Bronchial epithelial cell (primary cell): Measurements from ENCODE around the gene FBXL7. TPM values are rescaled to one million over a fixed set of nuclear protein-coding genes. Genes with fewer than 3 reads are reported as not detected.

Experiments used
- DNase-seq: peaks from one replicate; pipeline ENCODE4 v3.0.0-alpha.2; 2010; ENCODE audit warnings: low read depth
- FAIRE-seq: peaks from 2 replicates; lab custom pipeline; 2011; peaks lifted over from hg19 to GRCh38; lab: Jason Lieb, UNC
- H3K27me3 ChIP-seq: 2 replicates; pipeline ENCODE4 v1.5.1; 2011; ENCODE audit warnings: low read length; ENCODE audit not compliant: control insufficient read depth, insufficient read depth
- H3K36me3 ChIP-seq: 2 replicates; pipeline ENCODE4 v1.5.1; 2011; ENCODE audit warnings: low read length; ENCODE audit not compliant: control insufficient read depth, insufficient read depth
- H3K4me3 ChIP-seq: 2 replicates; pipeline ENCODE4 v1.5.1; 2011; ENCODE audit warnings: mild to moderate bottlenecking, low read depth, low read length, control low read depth
- total RNA-seq: library from RNA; depleted of rRNA; stranded (reverse); fragments of >200 nt; gene quantifications from 2 replicates; pipeline ENCODE4 v1.2.1, GENCODE V29; 2014
- TF ChIP-seq, protein P1 (sequence below): IDR thresholded peaks from 2 replicates; pipeline ENCODE4 v1.5.1; 2011; ENCODE audit warnings: mild to moderate bottlenecking, moderate library complexity, low read length, control low read depth, inconsistent platforms; ENCODE audit not compliant: insufficient read depth, severe bottlenecking

FBXL7 gene
- total RNA-seq, 1 donor from 2014 or later, result 0.26 TPM

DNA sequence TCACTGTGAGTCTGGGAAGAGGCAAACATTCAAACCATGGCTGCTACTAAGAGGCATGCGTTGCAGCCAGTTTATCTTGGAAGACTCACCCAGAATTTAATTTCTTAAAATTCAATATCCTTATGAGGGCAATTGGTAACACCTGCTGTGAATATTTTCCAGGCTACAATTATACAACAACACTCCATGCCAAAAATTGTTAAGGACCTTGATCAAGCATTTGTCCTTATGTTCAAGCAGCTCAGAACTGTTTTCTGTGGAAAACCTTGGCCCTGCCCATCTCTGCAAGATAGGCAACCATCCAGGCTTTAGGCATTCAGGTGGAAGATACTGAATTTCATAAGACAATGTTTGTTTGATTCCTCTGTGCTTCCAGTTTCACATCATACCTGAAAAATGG lies 327.8 kb downstream of the FBXL7 start:
- Histone ChIP-seq H3K36me3 (no peaks in the 10 kb centered on the region), H3K27me3 (no peaks in the 10 kb centered on the region), H3K4me3 (no peak overlapping the region)
- TF ChIP-seq, protein P1, sequence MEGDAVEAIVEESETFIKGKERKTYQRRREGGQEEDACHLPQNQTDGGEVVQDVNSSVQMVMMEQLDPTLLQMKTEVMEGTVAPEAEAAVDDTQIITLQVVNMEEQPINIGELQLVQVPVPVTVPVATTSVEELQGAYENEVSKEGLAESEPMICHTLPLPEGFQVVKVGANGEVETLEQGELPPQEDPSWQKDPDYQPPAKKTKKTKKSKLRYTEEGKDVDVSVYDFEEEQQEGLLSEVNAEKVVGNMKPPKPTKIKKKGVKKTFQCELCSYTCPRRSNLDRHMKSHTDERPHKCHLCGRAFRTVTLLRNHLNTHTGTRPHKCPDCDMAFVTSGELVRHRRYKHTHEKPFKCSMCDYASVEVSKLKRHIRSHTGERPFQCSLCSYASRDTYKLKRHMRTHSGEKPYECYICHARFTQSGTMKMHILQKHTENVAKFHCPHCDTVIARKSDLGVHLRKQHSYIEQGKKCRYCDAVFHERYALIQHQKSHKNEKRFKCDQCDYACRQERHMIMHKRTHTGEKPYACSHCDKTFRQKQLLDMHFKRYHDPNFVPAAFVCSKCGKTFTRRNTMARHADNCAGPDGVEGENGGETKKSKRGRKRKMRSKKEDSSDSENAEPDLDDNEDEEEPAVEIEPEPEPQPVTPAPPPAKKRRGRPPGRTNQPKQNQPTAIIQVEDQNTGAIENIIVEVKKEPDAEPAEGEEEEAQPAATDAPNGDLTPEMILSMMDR, result no peak
- DNase-seq (no peak), FAIRE-seq (no peak)

DNA sequence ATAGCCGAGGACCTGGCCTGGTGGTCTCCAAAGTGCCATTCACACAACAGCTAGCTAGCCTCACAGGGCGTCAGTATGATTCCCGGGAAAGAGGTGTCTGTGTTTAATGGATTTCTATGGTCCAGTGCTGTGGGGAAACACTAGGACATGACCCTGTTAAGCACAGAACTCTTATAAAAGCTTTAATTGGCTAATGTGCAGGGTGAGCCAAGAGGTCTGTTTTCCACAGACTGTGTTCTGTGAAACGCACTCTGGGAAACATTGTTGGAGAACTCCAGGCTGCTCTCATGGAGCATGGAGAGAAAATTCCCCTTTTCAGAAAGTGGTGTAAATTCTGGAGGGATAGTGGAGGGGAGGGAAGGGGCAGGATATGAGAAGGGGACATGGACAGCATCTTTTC lies 331.4 kb downstream of the FBXL7 start:
- DNase-seq (no peak), FAIRE-seq (no peak)
- Histone ChIP-seq H3K36me3 (no peaks in the 10 kb centered on the region), H3K27me3 (no peaks in the 10 kb centered on the region), H3K4me3 (no peak overlapping the region)
- TF ChIP-seq, protein P1, result no peak

DNA sequence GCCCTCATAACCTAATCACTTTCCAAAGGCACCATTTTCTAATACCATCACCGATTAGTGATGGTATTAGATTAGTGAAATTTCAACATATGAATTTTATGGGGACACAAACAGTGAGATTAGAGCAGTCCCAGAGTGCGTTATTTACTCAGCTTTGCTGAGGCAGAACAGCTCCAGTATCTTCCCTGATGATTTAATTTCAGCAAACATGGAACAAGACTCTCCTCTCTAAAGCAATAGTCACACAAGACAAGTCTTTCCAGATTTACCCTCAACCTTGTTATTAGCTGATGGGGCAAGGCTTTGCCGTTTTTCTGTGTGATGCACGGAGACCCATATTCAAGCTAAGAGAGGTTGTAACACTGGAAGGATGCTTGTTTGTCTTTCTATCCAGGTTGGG lies 333.4 kb downstream of the FBXL7 start:
- TF ChIP-seq, protein P1, result no peak
- Histone ChIP-seq H3K36me3 (no peaks in the 10 kb centered on the region), H3K4me3 (no peak overlapping the region), H3K27me3 (no peaks in the 10 kb centered on the region)
- no peak for FAIRE-seq
- DNase-seq, result peak; percentile 37

DNA sequence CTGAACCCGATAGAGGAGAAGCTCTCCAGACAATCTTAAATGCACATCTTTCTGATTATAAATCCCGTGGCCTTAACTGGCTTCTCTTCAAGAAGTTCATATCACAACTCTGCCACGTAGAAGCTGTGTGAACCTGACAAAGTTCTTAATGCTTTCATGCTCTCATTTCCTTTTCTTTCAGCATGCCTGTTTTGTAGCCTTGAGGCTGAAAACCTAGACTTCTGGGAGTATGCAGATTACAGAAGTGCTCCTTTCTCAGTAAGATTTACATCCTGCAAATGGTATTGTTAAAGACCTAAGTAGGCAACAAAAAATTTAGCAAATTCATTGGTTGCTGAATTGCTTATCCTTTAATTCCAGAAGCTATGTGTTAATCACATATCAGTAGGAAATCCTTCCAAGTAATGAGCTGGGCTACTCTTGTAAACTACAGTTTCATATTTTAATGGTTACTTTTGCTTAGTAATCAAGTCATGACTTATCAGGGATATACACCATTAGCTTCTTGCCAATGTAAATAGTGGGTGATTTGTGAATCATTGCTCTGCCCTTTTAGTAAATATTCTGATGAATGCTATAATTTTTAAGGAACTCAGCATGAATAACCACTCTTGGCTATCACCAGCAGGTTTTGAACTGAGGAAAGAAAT lies 334.7 kb downstream of the FBXL7 start:
- TF ChIP-seq, protein P1, result no peak
- Histone ChIP-seq H3K4me3 (no peak overlapping the region), H3K27me3 (no peaks in the 10 kb centered on the region), H3K36me3 (no peaks in the 10 kb centered on the region)
- peak; percentile 98 for DNase-seq
- no peak for FAIRE-seq

DNA sequence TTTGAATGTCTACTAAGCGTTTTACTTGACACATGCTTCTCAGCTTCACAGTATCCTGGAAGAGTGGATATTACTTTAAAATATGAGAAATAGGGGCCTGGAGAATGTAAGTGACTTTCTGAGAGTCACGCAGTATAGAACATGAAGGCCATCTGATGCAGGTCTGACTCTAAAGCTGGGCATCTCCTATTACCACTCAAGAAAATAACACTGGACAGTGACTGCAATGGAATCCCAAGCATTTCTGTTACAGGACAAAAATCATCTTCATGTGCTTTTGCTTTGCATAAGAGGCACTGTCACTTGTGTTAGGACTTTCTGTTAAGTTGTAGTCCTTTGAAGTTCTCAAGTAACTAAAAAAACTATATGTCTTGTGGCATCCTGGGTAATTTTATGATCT lies 335.5 kb downstream of the FBXL7 start:
- Histone ChIP-seq H3K36me3 (no peaks in the 10 kb centered on the region), H3K4me3 (no peak overlapping the region), H3K27me3 (no peaks in the 10 kb centered on the region)
- no peak for FAIRE-seq
- TF ChIP-seq, protein P1, result no peak
- DNase-seq, result peak; percentile 8
